ENCODE results near the gene DEFB118.
"Not testable (repeated sequence)": the region's sequence is repeated elsewhere in the genome, so short reads cannot be mapped to it uniquely, and the experiment has no call there.

The DEFB118 gene, protein sequence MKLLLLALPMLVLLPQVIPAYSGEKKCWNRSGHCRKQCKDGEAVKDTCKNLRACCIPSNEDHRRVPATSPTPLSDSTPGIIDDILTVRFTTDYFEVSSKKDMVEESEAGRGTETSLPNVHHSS

GRCh38 chr20:31368301-31368700 is at the start of gene DEFB118:
Gene DEFB118, plus strand, starts transcription at chr20:31368601. Its CDS starts 50 bp downstream, at chr20:31368651.
- DNase-seq (ENCODE audit: low spot score): no peak

GRCh38 chr20:31322504-31322903 is 45.9 kb upstream of the DEFB118 start:
- DNase-seq (ENCODE audit: low spot score): no peak

DNA sequence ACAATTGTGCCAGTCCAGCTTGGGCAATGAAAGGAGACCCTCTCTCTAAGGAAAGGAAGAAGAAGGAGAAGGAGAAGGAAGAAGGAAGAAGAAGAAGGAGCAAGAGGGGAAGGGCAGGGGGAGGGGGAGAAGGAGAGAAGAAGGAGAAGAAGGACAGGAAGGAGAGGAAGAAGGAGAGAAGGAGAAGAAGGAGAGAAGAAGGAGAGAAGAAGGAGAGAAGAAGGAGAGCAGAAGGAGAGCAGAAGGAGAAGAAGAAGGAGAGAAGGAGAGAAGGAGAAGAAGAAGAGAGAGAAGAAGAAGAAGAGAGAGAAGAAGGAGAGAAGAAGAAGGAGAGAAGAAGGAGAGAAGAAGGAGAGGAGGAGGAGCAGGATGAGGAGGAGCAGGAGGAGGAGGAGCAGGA is 37.5 kb upstream of the DEFB118 start:
- no peak for DNase-seq (ENCODE audit: low spot score)

DNA sequence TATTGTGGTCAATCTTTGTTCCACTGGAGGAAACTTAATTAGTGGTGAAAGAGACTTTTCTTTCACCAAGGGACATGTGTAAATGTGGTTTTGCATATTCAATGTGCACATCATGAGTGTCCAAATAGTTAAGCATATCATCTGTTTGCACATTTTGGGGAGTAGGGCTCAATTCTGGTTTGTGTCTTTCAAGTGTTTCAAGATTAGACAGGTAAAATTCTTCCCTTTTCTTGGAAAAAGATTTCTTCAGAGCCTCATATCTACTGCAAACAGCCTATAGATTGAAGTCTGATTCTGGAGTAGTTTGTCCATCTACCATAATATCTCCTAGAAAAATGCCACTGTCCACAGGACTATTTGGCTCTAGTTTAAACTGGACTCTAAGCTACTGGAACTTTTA is 26.9 kb upstream of the DEFB118 start:
- no peak for DNase-seq (ENCODE audit: low spot score)

GRCh38 chr20:31355981-31356380 is 12.4 kb upstream of the DEFB118 start:
- DNase-seq (ENCODE audit: low spot score): no peak

GRCh38 chr20:31363295-31363694 is 5.1 kb upstream of the DEFB118 start:
- DNase-seq (ENCODE audit: low spot score): no peak

GRCh38 chr20:31364272-31364671 is 4.1 kb upstream of the DEFB118 start:
- not testable (repeated sequence) for DNase-seq (ENCODE audit: low spot score)

DNA sequence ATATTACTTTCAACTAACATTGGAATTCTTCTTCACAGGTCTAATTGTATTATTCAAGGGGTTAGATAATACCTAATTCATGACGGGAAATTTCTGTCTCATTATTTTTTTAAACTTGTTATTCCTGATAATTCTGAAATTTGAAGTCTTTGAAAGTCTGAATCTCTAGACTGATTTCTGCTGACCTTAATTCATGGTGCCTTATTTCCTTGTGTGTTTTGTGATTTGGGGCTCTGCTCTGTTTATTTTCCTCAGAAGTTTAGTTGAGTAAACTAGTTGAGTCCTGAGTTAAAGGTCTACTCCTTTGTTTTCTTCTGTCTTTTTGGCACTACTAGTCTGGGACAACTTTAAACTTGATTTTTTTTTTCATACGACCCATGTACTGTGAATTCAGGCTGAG is 5.9 kb downstream of the DEFB118 start:
- no peak for DNase-seq (ENCODE audit: low spot score)

GRCh38 chr20:31390490-31390889 is 22.1 kb downstream of the DEFB118 start, which contains the start of gene DEFB119:
Gene DEFB119, minus strand, starts transcription at chr20:31390590. Its CDS starts 107 bp downstream, at chr20:31390483.
- no peak for DNase-seq (ENCODE audit: low spot score)

DNA sequence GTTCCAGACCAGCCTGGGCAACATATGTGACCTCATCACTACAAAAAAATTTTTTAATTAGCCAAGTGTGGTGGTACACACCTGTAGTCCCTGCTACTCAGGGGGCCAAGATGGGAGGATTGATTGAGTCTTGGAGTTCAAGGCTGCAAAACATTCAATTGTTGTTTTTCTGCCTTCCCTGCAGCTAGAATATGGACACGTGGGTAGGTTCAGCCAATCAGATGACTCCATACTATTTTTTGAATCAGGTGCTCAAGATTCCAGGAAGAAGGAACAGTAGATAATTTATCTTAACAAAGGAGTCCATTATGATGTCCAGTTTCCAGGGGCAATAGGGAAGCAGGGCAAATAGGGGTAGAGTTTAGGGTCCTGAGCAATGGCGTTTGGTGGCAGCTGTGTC is 24.4 kb downstream of the DEFB118 start:
- DNase-seq (ENCODE audit: low spot score): no peak

- no peak for DNase-seq (ENCODE audit: low spot score)
Observed at GRCh38 chr20:31394900-31395299, 26.5 kb downstream of the DEFB118 start.

DNA sequence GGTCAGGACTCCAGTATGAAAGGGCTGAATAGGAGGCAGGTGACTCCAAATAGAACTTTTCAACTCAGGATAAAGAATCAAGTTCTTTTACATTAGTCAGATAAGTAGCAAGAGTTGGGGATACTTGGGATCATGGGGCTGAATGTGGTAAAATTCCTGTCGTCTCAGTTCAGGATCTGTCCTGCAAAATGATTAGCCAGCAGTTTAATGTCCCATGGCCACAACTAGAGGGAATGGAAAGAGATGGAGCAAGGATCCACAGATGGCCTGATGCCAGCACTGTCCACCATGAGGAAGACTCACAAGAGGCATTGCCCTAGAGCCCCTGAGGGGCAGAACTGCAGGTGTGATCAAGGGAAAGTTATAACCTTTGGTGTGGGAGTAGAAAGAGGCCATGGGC is 35.5 kb downstream of the DEFB118 start:
- DNase-seq (ENCODE audit: low spot score): no peak

DNA sequence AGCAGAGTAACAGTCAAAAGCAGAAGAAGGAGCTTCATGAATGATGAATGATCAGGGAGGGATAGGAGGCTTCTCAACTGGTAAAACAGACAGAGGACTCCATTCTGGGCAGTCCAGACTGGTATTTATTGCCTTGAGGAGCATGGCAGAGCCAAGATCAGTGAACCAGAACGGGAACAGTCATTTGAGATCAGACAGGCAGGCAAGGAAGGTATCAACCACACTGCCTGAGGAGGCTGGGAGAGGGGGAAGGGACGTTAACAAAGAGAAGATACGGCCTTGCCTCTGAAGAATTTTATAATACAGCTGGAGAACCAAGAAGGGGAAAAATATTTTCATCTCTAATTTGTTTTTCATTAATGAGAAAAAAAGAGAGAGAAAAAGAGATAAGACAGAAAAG is 37.7 kb downstream of the DEFB118 start, which contains the start of gene DEFB121:
Gene DEFB121 (minus strand): TSS at position 101 of the 400 bp plus-strand sequence. CDS start 63 bp downstream, at position 38.
- no peak for DNase-seq (ENCODE audit: low spot score)

- no peak for DNase-seq (ENCODE audit: low spot score)
Observed at GRCh38 chr20:31410011-31410410, 41.6 kb downstream of the DEFB118 start.

GRCh38 chr20:31414381-31414780 is 46.0 kb downstream of the DEFB118 start:
- DNase-seq (ENCODE audit: low spot score): no peak

GRCh38 chr20:31415653-31416052 is 47.3 kb downstream of the DEFB118 start:
- DNase-seq (ENCODE audit: low spot score): no peak

DNA sequence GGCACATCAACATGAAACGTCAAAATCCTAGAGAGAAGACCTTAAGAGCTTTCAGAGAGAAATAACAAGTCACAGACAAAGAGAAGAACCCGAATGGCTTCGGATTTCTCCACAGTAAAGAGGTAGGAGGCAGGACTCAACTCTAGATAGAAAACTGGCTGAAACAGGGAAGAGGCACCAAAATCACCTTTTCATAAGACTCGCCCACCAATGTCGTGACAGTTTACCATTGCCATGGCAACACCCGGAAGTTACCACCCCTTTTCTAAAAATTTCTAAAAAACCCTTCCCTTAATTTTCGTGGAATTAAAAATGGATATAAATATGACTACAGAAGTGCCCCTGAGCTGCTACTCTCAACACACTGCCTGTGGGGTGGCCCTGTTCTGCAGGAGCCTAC is 49.9 kb downstream of the DEFB118 start:
- no peak for DNase-seq (ENCODE audit: low spot score)
